ENCODE results near the gene IQCM.

IQCM gene

DNA sequence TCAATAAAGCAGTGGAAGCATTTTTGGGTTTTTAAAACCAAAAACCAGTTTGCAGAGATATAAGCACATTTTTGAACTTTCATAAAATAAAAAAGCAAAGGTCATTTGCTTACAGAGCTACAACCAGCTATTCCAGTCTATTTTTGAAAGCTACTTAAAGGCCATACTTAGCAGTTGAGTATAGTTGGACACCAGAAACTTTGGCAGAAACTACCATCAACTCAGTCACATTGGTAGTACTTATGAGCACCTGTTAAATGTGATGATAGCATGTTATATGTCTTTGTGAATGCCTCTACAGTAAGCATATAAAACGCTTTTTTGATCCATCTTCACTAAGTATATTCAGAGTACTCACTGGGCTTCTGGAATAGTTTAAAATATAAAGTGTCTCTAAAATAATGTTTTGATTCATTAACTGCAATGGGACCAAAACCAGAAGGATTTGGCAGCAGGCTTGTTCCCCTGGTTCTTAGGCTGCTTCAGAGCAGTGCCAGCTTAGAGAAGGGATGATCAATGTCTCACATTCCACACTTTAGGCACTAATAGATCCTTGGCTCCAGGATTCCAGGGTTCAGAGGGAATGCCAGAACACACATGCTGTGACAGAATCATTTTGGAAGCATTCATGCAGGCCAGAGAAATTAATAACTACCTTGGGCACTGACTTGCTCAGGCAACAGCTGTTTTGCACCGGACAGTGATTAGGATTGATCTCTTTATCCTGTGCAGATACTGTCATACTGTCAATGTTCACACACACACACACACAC is 103.9 kb downstream of the IQCM start:
- DNase-seq (ENCODE audit: low spot score): peak; percentile 33

DNA sequence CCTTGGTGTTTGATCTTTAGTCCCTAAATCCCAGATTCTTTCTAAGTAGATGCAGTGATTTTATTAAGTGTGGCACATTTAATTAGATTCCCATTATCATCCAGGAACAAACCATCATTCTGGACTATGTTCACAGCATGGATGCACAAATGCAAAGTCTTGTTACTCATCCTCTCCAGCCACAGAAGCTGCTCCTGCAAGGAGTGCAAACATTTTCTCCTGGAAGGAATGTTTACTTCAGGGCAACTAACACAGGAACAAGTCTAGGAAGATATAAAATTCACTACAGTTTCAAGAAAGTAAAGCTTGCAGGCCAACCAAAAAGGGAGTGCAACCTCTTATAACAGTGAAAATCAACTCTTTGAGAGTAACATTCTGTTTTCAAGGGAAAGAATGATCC is 106.0 kb downstream of the IQCM start:
- DNase-seq (ENCODE audit: low spot score): no peak

DNA sequence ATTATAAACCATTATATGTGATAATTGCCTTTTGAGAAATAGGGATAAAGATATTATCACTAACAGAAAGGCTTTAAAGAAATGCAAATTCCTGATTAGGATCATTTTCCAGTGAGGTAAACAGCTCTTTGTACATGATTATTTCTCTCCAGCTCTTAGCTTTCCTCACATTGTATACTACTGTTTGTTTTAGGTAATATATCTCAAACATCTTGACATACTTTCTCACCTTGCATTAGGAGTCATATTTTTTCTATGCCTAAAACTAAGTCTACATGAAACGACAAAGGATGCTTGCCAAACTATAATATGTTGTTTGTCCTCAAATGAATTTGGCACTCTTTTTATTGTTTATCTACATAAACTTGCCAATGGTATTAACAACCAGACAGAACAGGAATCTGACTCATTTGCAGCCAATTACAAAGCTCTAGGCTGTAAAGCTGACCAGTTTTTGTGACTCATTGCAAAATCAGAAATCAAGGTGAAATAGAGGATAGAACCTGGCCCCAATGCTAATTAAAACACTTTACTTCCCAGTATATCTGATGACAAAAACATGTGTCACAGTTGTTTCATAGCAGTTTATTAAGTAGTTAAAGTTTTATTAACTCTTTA is 107.0 kb downstream of the IQCM start:
- no peak for DNase-seq (ENCODE audit: low spot score)

DNA sequence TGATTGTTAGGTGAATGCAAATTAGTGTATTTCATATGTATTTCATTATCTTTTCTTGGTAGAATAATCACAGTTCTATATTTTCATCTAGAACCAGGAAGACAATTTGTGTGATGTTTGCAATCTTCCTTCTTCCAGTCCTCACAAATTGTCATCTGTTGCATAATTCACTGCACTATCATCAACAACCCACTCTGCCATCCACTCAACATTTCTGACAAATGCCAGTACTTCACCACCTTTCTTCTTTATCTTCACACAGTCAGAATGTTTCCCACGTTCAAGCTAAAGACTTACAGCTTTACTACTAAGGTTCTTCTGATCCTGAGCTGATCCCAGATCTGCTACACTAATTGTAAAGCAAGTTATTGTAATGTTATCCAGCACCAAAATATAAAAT is 107.8 kb downstream of the IQCM start:
- no peak for DNase-seq (ENCODE audit: low spot score)

DNA sequence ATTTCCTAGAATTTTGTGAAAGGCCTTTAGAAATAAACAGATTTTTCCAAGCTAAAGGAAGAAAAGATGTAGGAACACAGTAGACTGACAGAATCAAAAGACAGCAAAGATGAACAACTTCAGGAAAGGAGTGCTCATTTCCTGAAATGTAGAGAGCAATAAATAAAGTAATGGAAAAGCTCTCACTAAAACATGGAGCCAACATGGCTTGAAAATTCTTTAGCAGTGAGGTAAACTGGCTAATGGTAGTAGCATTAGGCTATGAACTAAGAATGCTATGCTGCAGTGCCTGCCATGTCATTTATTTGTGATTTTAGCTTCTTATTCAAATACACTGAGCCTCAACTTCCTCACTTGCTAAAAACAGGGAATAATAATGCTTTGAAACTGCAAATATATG is 108.7 kb downstream of the IQCM start:
- DNase-seq (ENCODE audit: low spot score): no peak

DNA sequence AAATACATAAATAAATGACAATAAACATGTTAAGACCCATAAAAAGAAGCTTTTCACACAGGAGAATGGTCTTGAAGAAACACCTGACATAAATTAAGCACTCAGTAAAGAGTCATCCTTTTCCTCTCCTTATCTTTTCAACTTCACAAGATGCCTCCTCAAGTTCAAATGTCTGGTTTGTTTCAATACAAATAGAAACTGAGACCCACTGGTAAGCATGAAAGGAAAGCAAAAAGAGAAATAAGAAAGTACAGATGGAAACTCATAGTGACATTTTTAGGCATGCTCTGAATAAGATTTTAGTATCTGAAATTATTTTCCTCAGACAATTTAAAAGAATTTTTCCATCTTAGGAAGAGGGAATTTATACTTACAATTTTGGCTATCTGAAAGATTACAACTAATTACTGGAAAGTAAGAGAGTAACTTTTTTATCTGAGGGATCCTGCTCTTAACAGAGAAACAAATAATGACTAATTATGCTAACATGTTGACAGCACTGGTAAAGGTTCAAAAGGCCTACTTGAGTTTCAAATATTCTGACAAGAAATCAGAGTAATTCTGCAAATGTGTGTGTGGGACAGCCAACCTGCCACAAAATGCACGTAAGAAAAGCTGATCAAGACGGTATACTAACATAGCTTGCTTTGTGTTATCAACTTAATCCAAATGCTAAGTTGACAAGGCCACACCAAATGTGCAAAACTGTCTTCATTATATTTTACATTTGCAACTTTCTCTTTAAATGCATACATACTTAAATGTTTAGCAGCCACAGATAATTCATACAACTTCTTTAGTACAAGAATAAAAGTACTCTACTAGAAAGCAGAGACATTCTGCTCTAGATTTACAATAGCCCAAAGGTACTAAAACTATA is 113.0 kb downstream of the IQCM start:
- no peak for DNase-seq (ENCODE audit: low spot score)

DNA sequence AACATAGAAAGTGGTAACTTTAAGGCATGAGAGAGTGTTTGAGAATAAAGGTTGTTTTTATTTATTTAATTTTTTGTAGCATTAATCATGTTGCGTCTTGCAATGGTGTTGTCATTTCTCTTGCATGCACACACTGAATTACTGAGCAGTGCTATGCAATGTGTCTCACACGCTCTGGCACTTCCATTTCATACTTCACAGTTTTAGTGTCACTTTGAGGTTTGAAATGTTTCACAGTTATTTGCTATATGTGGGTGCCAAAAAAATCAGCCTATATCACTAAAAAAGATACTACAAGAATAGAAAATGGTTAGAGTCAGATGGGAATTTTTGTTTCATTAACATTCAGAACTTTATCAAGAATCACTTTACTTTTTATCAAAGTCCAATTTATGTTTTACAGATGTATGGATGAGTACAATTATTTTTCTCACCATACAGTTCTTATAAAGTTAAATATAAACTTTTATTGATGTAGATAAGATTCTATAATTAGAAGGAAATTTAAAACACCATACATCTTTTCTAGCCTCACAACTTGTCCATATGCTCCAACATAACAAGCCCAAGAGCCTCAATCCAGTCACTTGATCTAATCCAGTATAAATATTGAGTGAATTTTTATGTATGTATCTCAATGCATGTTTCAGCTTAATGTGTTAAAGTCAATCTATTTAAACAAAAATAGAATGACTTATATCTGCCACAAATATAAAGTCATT is 114.0 kb downstream of the IQCM start:
- DNase-seq (ENCODE audit: low spot score): no peak

DNA sequence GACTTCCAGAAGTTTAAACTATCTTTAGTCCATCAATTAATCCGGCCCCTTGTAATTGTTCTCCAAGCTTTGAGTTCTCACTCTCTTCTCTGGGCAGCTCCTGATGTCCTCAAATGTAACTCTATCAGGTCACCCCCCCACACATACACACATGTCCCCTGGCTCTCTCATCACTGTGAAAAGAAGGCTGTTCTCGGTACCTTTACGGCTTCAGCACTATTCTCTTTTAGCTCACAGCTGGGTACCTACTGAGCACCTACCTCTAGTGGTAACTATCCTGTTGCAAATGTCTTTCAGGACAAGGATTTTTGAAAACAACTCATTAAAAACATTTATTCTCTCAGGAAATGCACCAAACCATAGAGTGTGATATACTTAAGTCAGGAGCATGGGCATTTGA is 115.4 kb downstream of the IQCM start:
- no peak for DNase-seq (ENCODE audit: low spot score)

DNA sequence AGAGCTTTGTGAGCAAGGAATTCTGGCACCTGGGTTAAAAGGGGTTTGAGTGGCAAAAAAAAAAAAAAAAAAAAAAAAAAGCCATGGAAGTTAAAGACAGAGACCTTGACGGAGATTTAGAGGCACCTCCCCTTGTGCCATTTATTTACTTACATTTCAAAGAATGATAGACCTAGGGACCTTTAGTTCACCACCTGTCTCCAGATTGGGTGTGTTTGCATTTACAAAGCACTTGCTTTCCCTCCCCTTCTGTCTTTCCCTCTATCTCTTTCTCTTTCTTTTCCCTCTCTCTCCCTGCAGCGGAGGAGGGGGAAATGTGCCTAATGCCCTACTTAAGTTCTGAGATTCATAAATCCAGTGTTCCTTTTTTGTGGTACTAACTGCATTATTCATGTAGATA is 116.0 kb downstream of the IQCM start:
- DNase-seq (ENCODE audit: low spot score): no peak

DNA sequence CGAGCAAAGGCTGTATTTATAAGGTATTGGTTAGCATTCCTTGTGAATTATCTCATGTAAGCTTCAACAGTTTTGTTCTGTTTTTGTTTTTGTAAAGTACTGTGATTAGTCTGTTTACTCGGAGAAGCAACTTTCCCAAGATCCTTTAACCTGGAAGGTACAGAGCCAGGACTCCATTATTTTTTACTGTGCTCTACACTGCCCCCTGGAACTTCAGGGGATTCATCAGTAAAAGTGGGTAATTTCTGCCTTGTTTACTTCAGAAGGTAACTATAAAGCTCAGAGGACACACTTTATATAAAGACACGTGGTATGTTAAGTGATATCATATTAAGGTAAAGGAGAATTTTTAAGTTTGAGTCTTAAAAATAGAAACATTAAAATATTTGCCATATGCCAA is 124.9 kb downstream of the IQCM start:
- no peak for DNase-seq (ENCODE audit: low spot score)

DNA sequence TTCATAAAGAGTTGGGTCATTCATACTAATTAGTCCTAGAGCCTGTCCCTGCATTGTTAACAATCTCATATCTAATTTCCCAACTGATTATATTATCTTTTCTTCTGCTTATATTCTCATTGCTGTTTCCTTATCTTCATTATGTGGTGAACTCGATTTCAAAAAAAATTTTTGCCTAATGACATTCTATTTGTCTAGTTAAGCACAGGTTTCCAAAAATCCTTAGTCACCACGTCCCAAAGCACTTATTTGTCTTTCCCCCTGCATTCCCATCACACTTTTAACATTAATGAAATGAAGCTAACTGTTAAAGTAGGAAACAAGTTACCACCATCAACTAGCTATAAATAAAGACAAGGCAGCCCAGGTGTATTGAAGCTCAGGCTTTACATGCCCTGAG is 131.1 kb downstream of the IQCM start:
- no peak for DNase-seq (ENCODE audit: low spot score)

DNA sequence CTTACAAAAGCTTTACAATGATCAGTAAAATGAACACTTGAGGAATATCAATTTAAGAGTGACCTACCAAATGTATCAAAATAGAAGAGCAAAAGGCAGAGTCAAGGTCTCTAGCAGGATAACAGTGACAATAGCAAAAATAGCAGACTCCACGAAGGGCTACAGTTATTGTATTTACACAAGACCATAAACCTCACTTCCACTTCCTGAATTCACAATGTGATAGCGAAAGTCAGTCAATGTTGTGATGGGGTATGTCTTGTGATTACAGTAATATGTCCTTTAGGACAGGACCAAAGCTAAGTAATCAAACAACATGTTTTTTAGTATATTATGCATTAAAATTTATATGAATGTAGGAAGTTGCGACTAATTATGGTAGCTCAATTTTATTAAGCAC is 139.6 kb downstream of the IQCM start:
- no peak for DNase-seq (ENCODE audit: low spot score)

DNA sequence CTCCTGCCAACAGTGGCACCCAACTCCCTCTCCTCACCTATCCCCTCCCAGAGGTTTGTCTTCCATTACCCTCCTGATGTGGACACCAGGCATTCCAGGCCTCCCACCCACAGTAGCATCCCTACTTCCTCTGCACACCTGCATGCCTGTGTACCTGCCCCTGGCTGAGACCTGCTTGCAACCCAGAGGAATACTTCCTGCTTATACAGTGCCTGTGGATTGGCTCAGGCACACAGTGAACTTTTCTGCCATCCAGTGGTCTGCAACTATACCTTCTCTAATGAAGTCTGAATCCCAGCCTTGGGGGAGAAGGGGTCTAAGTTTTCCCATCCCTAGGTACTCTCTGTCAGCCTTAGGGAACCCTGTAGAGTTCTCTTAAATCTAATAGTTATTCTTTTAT is 169.9 kb downstream of the IQCM start:
- DNase-seq (ENCODE audit: low spot score): no peak

DNA sequence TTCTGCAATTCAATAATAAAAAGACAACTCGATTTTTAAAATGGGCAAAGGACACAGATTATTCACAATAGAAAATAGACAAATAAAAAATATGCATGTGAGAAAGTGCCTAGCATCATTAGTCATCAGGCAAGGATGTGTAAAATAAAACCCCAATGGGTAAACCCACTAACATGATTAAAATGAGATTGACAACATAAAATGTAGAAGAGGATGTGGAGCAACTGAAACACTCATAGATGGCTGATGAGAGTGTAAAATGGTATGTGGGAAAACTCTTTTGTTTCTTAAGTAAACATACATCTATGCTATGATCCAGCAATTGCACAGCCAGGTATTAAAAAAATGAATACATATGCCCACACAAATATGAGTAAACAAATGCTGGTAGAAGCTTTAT is 177.6 kb downstream of the IQCM start:
- DNase-seq (ENCODE audit: low spot score): no peak

DNA sequence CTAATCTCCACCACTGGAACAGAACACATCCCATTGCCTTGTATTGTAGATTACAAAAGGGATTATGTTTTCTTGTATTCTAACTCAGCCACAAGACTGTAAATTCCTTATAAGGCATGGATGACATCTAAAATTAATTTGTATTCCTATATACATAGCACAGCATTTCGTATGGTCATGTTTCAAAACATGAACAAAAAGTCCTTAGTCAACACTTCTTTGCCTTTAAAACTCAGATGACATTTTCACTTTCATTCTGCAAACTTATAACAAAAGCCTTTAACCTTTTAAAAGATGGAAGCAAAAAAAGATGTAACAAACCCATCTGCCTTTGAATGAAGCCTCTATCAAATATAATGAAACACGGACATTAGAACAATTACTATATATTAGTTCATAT is 181.3 kb downstream of the IQCM start:
- DNase-seq (ENCODE audit: low spot score): no peak

DNA sequence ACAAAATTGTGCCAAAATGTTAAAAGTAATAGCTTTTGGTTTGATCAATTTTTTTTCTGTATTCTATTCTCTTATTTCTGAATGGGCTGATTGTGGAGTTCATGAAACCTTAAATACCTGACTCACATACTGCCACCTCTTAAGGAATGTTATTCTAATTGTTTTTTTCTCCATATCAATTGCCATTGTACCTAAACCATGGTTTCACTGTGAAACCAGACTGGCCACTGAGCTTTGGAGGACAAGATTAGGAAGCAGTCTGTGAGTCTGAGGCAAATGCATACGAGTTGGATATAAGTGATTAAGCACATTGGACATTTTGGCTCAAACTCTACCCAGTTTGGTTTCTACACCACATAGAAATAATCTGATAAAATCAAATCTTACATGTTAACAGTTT is 184.0 kb downstream of the IQCM start:
- DNase-seq (ENCODE audit: low spot score): no peak

DNA sequence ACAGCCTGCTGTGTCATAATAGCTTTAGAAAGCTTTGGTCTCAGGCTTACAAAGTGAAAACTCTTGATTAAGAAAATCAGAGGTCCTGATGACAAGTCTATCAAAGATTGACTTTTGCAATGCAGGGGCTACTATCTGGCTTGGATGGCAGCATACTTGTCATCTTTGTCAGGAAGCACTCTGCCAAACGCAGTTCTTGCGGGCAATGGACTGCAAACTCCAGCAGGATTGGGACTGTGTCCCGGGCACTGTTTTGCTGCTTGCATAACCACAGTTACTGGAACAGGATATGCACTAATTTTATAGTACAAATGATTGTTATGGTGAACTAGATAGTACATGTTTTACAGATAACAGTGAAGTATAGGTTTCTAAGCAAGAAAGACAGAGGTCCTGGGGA is 185.6 kb downstream of the IQCM start:
- no peak for DNase-seq (ENCODE audit: low spot score)

DNA sequence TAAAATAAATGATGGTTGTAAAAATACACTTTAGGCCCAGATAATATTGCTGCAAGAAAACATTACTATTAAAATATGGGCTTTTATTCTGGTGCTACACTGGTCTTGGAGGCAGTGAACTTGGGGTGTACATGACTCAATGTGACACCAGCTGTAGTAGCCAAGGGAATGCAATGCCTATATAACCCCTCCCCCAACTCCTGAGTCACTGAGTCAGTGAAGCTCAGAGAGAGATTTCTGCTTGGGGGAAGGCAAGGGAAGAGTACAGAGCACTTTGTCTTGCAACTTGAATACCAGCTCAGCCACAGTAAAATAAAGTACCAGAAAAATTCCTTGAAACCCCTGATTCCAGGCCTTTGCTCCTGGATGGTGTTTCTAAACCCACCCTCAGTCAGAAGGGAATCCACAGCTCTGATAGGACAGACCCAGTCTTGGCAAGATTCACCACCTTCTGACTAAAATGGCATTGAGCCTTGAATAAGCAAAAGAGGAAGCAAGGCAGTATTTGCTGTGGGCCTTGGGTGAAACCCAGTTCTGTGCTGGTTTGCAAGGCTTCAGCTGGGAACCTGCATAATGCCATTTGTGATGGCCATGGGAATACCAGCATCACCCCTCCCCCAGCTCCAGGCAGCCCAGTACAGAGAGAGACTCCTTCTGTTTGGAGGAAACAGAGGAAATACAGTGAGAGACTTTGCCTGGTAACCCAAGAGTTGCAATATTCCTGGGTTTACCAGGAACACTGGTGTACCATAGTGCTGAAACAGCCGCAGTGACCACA is 209.9 kb downstream of the IQCM start:
- no peak for DNase-seq (ENCODE audit: low spot score)

DNA sequence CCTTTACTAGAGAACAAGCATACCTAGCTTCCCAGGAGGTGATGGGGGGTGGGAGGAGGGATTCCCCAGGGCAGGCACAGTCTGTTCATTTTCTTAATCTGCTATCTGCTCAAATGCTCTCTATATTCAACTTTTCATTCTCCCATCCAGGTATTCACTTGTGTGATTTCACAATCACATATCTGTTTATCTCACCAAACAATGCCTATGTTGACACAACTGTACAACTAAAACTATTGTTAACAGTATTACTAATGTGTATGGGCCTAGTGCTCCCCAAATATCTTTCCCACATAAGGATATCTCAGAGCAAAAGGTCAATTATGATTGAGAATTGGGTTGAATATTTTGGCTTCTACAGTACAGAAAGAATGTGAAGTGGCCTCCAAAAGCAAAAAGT is 210.8 kb downstream of the IQCM start:
- no peak for DNase-seq (ENCODE audit: low spot score)

DNA sequence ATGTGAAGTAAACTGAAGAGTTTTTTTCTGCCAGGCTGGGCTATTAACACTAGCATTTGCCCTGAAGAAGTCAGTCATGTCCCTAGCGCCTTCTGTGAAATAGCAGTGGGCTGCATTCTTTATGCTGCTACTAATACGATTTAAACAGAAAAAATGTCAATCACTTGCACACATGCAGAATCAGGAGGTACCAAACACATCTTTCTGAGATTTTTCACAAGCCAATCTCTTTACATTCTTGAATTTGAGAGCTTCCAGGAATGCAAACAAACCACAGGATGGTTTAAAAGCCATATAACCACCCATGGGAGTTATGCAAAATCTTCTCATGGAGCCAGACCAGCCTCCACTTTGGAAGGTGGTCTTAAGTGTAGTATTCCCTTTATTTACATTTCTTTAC is 220.1 kb downstream of the IQCM start:
- DNase-seq (ENCODE audit: low spot score): no peak

DNA sequence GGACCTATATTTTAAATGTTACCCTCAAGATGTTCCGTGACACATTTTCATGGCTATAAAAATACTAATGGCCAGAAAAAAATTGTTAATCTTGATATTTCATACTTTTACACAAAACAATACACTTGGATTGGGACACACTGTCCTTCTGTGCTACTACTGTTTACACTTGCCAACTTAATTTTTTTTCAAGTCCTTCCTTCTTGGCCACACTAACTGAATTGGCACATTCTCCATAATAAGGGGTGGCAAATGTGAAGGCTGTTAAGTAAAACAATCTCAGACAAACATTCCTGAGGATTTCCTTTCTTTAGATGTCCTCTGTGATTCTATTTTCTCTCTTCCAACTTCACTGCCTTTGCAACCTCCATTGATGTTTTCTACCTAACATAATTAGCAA is 225.8 kb downstream of the IQCM start:
- DNase-seq (ENCODE audit: low spot score): no peak

DNA sequence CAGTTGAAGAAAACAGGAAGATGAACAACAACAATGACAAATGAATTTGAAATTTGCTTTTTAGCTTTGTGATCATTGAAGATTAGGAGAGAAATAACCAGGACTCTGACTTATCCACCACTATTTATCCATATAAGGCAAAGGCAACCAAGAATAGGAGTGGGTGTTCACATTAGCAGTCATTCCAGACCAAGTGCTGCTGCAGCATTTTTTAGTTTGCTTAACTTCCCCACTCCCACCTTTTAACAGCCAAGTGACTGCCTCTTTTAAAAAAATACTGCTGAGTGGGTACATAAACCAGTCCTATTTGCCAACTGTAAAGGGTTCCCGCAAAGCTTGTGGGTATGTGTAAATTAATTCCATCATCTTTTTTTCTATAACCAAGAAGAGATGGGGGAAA is 230.9 kb downstream of the IQCM start:
- no peak for DNase-seq (ENCODE audit: low spot score)
